GM21529 (cell line): ENCODE results near the gene ADRM1.
A peak's percentile ranks its signal among the peaks of the same experiment; 100 is the strongest.

Experiments used
- ATAC-seq: cut with Tn5 transposase; IDR thresholded peaks from one replicate; pipeline ENCODE4 v1.9.1; 2021; ENCODE audit not compliant: unreplicated experiment

ADRM1 gene

DNA sequence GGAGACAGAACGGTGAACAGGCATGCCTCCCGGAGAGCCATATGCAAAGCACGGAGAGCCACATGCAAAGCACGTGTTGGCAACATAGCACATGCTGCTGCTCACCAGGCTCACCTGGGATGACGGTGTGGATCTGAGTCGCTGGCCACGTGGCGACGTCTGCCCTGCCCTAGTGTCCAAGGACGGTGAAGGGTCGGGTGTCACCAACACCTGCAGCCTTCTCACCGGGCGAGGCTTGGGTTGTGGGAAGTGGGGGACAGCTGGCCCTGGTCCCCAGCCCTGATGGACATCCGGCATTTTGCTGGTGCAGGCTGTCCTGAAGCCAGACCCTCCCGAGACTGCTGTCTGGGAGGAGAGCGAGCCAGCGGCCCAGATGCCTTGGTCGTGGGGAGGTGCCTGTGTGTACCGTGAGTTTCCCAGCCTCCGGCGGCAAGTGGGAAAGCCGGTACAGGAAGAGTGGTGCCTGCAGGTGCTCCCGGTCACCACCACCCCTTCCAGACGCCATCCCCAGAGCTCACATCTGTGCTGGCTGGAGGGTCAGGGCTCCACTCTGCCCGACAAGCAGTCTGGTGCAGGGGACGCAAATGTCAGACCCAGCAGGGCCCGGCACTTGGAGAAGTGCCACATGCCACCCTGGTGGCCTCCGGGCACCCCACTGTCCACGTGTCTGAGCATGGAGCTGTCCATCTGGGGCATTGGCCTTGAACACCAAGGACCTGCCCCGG is 5.9 kb upstream of the ADRM1 start:
- ATAC-seq = no peak

- ATAC-seq = no peak
Observed at GRCh38 chr20:62297449-62298227, 5.2 kb upstream of the ADRM1 start.

- no peak for ATAC-seq
Observed at GRCh38 chr20:62298577-62299249, 4.1 kb upstream of the ADRM1 start.

- ATAC-seq = no peak
Observed at GRCh38 chr20:62299666-62300236, 3.0 kb upstream of the ADRM1 start.

DNA sequence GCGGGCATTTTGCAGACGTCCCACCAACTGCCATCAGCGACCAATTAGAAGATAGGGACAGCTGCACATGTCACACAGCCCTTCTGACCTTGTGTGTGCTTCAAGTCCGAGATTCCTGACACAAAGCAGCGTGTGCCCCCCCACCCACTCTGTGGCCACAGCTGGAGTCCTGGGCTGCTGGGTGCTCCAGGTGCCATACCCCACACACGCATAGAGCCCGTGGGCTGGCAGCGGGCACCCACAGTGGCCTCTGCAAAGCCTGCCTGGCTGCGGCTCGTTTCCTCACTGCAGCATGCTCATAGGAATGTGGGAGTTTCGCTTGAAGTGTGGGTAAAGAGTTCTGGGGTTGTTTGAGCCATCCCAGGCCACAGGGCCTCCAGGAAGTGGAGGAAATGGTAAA is 2.5 kb upstream of the ADRM1 start:
- ATAC-seq = no peak

DNA sequence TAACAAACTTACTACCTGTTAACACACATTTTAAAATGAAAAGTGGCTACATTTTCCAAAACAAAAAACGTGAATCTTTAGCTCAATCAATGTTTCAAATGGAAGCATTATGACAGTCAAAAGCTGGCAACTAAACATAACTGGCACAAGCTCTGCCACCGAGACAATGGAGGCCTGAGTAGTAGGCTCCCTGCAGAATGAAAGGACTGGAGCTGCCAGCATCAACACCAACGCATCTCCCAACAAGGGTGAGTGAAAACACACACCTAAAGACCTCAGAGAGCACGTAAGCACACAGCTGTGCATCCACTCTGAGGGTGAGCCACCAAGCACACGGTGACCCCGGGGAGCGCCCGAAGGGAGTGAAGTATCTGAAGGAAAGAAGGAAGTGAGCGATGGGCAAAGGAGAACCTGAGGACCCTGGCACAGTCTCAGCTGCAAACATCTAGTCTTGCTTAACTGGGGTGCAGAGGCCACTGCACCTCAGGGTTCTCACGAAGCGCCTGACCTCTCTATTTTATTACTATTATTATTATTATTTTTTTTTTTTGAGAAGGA is 1.6 kb upstream of the ADRM1 start:
- ATAC-seq = no peak

GRCh38 chr20:62301773-62302340 is 940 bp upstream of the ADRM1 start:
- peak; percentile 41 for ATAC-seq

GRCh38 chr20:62303062-62303339 is 204 bp downstream of the ADRM1 start:
- no peak for ATAC-seq

DNA sequence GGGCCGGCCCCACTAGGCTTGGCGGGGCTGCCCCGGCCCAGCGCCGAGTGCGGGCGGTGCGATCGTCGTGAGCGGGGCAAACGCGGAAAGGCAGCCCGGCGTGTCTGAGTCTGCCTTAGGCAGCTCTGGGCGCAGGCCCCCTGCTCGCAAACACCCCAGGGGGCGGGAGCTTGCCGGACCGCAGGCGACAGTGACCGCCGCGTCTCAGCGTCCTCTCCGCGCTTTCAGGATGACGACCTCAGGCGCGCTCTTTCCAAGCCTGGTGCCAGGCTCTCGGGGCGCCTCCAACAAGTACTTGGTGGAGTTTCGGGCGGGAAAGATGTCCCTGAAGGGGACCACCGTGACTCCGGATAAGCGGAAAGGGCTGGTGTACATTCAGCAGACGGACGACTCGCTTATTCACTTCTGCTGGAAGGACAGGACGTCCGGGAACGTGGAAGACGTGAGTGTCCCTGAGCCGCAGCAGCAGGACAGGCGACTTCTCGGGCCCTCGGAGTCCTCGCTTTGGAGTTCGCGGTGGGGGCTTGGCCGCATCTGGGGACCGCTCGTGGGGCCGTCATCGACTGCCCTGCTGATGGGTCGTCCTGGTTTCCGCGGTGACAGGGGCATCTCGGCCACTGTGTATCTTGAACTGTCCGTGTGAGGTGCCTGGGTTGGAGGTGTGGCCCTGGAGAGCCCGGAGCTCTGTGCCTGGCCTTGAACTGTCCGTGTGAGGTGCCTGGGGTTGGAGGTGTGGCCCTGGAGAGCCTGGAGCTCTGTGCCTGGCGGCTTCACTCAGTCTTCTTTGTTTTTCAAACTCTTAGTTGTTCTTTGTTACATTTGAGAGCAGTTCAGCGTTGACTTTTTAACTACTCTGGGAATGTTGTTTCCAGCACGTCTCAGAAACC is 786 bp downstream of the ADRM1 start:
- peak; percentile 9 for ATAC-seq

GRCh38 chr20:62304331-62305148 is 1.7 kb downstream of the ADRM1 start:
- ATAC-seq = no peak

DNA sequence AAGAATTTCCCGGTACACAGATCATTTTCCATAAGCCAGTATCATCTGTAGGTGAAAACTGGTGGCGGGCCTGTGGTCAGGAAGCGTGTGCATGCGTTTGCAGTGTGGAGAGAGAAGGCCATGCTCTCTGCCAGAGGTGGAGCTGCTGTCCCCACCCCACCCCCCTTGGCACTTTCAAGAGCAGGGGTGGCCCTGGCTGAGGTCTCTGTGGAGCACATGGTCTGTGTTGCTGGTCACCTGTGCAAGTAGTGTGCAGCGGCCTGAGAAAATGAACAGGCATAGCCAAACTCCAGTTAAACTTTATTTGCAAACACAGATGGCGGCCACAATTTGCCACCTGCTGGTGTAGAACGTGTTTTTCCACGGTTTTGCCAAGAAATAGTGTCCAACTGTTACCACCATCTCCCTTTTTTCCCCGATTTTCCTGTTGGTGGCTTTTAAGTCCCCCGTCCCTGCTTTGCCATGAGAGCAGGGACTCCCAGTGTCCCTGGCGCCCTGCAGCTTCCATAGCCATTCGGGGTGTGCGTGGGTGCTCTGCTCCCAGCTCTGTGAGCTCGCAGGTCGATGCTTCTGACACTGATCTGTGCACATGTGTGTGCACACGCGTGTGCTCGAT is 2.5 kb downstream of the ADRM1 start:
- ATAC-seq = no peak

DNA sequence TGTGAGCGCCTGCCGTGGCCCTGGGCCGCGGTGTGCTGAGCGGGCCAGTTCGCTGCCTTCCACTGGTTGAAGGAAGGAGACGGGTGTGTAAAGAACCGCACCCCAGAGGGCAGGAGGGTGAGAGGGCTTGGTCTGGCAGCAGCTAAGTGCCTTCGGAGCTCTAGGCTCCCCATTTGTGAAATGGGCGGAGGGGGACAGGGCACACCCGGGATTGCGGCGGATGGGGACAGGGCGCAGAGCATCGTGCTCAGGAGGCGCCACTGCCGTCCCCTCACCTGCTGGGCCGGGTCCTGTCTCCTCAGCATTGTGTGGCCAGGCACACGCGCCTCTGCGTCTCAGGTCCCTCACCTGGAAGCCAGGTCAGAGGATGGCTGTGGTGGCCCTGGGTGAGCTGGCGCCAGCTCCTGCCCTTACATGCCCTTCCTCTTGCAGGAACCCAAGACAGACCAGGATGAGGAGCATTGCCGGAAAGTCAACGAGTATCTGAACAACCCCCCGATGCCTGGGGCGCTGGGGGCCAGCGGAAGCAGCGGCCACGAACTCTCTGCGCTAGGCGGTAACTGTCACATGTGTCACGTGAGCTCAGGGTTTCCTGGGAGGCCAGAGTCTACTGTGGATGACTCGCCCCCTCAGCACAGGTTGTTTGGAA is 3.1 kb downstream of the ADRM1 start:
- ATAC-seq = no peak

GRCh38 chr20:62306414-62307187 is 3.8 kb downstream of the ADRM1 start:
- no peak for ATAC-seq

GRCh38 chr20:62307226-62308101 is 4.7 kb downstream of the ADRM1 start:
- no peak for ATAC-seq

- ATAC-seq = no peak
Observed at GRCh38 chr20:62308102-62308822, 5.5 kb downstream of the ADRM1 start.
